Measurements from ENCODE around the gene PXDN.

DNA sequence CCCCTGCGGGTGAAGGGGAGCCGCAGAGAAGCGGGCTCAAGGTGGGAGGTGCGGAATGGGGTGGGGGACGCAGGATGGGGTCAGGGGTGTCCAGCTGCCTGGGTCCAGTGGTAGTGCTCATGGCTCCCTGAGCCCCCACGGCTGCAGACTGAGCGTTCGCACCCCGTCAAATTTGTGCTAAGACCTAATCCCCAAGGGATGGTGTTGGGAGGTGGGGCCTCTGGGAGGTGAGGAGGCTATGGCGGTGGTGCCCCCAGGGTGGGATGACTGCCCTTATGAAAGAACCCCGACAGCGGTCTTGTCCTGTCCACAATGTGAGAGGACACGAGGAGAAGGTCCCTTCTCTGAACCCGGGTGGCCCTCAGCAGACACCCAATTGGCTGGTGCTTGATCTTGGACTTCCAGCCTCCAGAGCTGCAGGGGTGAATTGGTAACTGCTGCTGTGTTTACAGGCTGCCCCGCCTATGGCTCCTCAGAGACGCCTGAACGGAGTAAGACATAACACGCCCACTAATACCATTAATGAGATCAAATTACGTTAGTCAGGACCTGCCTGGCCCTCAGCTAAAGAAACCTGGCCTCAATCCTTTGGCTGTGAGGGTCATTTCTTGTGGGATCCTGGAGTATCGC lies 42.6 kb downstream of the PXDN start:
- TF ChIP-seq, protein P1, sequence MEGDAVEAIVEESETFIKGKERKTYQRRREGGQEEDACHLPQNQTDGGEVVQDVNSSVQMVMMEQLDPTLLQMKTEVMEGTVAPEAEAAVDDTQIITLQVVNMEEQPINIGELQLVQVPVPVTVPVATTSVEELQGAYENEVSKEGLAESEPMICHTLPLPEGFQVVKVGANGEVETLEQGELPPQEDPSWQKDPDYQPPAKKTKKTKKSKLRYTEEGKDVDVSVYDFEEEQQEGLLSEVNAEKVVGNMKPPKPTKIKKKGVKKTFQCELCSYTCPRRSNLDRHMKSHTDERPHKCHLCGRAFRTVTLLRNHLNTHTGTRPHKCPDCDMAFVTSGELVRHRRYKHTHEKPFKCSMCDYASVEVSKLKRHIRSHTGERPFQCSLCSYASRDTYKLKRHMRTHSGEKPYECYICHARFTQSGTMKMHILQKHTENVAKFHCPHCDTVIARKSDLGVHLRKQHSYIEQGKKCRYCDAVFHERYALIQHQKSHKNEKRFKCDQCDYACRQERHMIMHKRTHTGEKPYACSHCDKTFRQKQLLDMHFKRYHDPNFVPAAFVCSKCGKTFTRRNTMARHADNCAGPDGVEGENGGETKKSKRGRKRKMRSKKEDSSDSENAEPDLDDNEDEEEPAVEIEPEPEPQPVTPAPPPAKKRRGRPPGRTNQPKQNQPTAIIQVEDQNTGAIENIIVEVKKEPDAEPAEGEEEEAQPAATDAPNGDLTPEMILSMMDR (conservative IDR thresholded peaks at IDR 0.05; ENCODE audit: low read length) = no peak
- no peak for TF ChIP-seq EZH2phosphoT487 (IDR thresholded peaks at IDR 0.05; ENCODE audit: borderline replicate concordance)

All from Loucy (cell line).